Smooth muscle cell (in vitro differentiated cells): Measurements from ENCODE around the gene ELSPBP1. TPM values are rescaled to one million over a fixed set of nuclear protein-coding genes. Genes with fewer than 3 reads are reported as not detected.

ENCODE experiments used
- DNase-seq: peaks from one replicate; lab custom pipeline; 2025; ENCODE audit not compliant: unreplicated experiment; lab: John Stamatoyannopoulos, UW
- H2AFZ ChIP-seq: fragments of 200-600 bp; sonication (generic); 2 replicates; pipeline ENCODE4 v1.6.0; 2016; ENCODE audit warnings: antibody characterized with exemption, low read depth, mild to moderate bottlenecking
- H3F3A ChIP-seq: fragments of 200-600 bp; sonication (generic); 2 replicates; pipeline ENCODE4 v1.6.0; 2017; ENCODE audit warnings: antibody characterized with exemption, low read depth
- H3K27ac ChIP-seq: fragments of 200-600 bp; sonication (generic); 2 replicates; pipeline ENCODE4 v1.5.1; 2016; ENCODE audit warnings: low read depth, mild to moderate bottlenecking
- H3K27me3 ChIP-seq: fragments of 200-600 bp; sonication (generic); 2 replicates; pipeline ENCODE4 v1.6.1; 2016; ENCODE audit warnings: low read depth, mild to moderate bottlenecking
- H3K36me3 ChIP-seq: fragments of 200-600 bp; sonication (generic); 2 replicates; pipeline ENCODE4 v1.5.1; 2016; ENCODE audit warnings: low read depth
- H3K4me1 ChIP-seq: fragments of 200-600 bp; sonication (generic); 2 replicates; pipeline ENCODE4 v1.5.1; 2016; ENCODE audit warnings: low read depth
- H3K4me2 ChIP-seq: fragments of 200-600 bp; sonication (generic); 2 replicates; pipeline ENCODE4 v1.6.0; 2016; ENCODE audit warnings: mild to moderate bottlenecking
- H3K4me3 ChIP-seq: fragments of 200-600 bp; sonication (generic); 2 replicates; pipeline ENCODE4 v1.5.1; 2016; ENCODE audit warnings: mild to moderate bottlenecking
- H3K79me2 ChIP-seq: fragments of 200-600 bp; sonication (generic); 2 replicates; pipeline ENCODE4 v1.6.0; 2016; ENCODE audit warnings: low read depth, mild to moderate bottlenecking
- H3K9ac ChIP-seq: fragments of 200-600 bp; sonication (generic); 2 replicates; pipeline ENCODE4 v1.6.0; 2016; ENCODE audit warnings: low read depth
- H3K9me3 ChIP-seq: fragments of 200-600 bp; sonication (generic); replicated peaks from 2 replicates; pipeline ENCODE4 v1.5.1; 2016; ENCODE audit warnings: low read depth
- H4K20me1 ChIP-seq: fragments of 200-600 bp; sonication (generic); 2 replicates; pipeline ENCODE4 v1.6.0; 2016; ENCODE audit warnings: low read depth
- WGBS: methylation state at CpG from one replicate; pipeline ENCODE4 v1.1.7; 2016; ENCODE audit warnings: low lambda C conversion rate; 5-methylcytosine and 5-hydroxymethylcytosine counted together
- polyA plus RNA-seq: library from polyadenylated mRNA; unstranded; fragments of >200 nt; fragmentation: Nextera tagmentation; extraction: Ambion mirVana; gene quantifications from 2 replicates; pipeline ENCODE4 v1.2.1, GENCODE V29; 2016
- total RNA-seq: library from RNA; depleted of rRNA; stranded (reverse); fragments of >200 nt; gene quantifications from 2 replicates; pipeline ENCODE4 v1.2.3, GENCODE V29; 2014
- TF ChIP-seq, protein P1 (sequence below): fragments of 200-600 bp; sonication (generic); IDR thresholded peaks from 2 replicates; pipeline ENCODE4 v1.5.1; 2017; ENCODE audit warnings: borderline replicate concordance, mild to moderate bottlenecking, antibody characterized with exemption; ENCODE audit not compliant: insufficient read depth, poor library complexity, severe bottlenecking

The ELSPBP1 gene
- total and polyA plus RNA-seq, 2 experiments from 2014 or later = 1.3 to 2.7 TPM

- no peak overlapping the region for H3K4me3 ChIP-seq
- no peak overlapping the region for H3K9ac ChIP-seq
- TF ChIP-seq, protein P1, sequence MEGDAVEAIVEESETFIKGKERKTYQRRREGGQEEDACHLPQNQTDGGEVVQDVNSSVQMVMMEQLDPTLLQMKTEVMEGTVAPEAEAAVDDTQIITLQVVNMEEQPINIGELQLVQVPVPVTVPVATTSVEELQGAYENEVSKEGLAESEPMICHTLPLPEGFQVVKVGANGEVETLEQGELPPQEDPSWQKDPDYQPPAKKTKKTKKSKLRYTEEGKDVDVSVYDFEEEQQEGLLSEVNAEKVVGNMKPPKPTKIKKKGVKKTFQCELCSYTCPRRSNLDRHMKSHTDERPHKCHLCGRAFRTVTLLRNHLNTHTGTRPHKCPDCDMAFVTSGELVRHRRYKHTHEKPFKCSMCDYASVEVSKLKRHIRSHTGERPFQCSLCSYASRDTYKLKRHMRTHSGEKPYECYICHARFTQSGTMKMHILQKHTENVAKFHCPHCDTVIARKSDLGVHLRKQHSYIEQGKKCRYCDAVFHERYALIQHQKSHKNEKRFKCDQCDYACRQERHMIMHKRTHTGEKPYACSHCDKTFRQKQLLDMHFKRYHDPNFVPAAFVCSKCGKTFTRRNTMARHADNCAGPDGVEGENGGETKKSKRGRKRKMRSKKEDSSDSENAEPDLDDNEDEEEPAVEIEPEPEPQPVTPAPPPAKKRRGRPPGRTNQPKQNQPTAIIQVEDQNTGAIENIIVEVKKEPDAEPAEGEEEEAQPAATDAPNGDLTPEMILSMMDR = no peak
- no peaks in the 10 kb centered on the region for H3F3A ChIP-seq
- WGBS = 91% methylated on average over 5 of the region's 5 CpGs
- no peaks in the 10 kb centered on the region for H3K27me3 ChIP-seq
- DNase-seq = no peak
- H4K20me1 ChIP-seq = no peaks in the 10 kb centered on the region
- no peaks in the 10 kb centered on the region for H3K79me2 ChIP-seq
- no peak overlapping the region for H3K27ac ChIP-seq
- H3K4me2 ChIP-seq = no peak overlapping the region
- H3K36me3 ChIP-seq = no peaks in the 10 kb centered on the region
- no peaks in the 10 kb centered on the region for H3K9me3 ChIP-seq
- H3K4me1 ChIP-seq = no peaks in the 10 kb centered on the region
- H2AFZ ChIP-seq = no peak overlapping the region
Measured at GRCh38 chr19:48044561-48044960, 50.1 kb downstream of the ELSPBP1 start.

- Histone ChIP-seq H3F3A (no peaks in the 10 kb centered on the region), H3K4me2 (no peak overlapping the region), H3K36me3 (no peaks in the 10 kb centered on the region), H3K27me3 (no peaks in the 10 kb centered on the region), H3K4me3 (no peak overlapping the region), H3K9ac (no peak overlapping the region), H3K79me2 (no peaks in the 10 kb centered on the region), H2AFZ (no peak overlapping the region), H3K9me3 (no peaks in the 10 kb centered on the region), H3K4me1 (no peaks in the 10 kb centered on the region), H3K27ac (no peak overlapping the region), H4K20me1 (no peaks in the 10 kb centered on the region)
- 82% methylated on average over 10 of the region's 10 CpGs for WGBS
- TF ChIP-seq, protein P1 = no peak
- no peak for DNase-seq
Measured at GRCh38 chr19:48051335-48052033, 57.1 kb downstream of the ELSPBP1 start.

DNA sequence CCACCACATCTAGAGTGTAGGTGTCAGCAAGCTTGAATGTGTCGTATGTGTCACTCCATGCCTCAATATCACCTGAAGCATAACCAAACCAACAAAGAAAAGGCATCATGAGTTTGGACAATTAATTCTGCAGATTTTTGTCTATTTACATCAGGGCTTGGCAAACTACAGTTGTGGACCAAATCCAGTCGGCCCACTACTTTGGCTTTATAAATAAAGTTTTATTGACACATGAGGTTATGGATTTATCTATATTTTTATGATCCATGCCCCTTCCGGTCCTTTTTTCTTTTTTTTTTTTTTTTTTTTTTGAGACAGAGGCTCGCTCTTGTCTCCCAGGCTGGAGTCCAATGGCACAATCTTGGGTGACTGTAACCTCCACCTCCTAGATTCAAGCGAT, 58.6 kb downstream of the ELSPBP1 start:
- Histone ChIP-seq H3K4me3 (no peak overlapping the region), H3K36me3 (no peaks in the 10 kb centered on the region), H4K20me1 (no peaks in the 10 kb centered on the region), H3K27ac (no peak overlapping the region), H3K27me3 (no peaks in the 10 kb centered on the region), H3K4me2 (no peak overlapping the region), H3K4me1 (no peaks in the 10 kb centered on the region), H3F3A (no peaks in the 10 kb centered on the region), H2AFZ (no peak overlapping the region), H3K9me3 (no peaks in the 10 kb centered on the region), H3K9ac (no peak overlapping the region), H3K79me2 (no peaks in the 10 kb centered on the region)
- no peak for DNase-seq
- TF ChIP-seq, protein P1 = no peak
- WGBS = 83% methylated on average over 5 of the region's 5 CpGs

DNA sequence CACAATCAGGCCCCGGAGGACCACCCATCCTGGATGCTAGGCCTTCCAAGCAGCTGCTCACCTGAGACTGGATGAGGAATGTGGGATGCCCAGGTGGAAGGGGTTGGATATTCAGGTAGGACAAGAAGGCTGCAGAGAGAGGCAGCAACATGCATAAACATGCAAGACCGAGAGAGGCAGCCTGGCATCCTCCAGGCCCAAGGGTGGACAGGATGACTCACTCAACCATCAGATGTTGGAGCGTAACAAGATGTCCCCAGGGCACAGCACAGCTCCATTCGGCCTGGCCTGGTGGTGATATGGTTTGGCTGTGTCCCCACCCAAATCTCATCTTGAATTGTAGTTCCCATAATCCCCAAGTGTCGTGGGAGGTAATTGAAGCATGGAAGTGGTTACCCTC, 59.4 kb downstream of the ELSPBP1 start:
- Histone ChIP-seq H3K4me2 (no peak overlapping the region), H3K4me1 (no peaks in the 10 kb centered on the region), H3K4me3 (no peak overlapping the region), H3K9ac (no peak overlapping the region), H3K27me3 (no peaks in the 10 kb centered on the region), H2AFZ (no peak overlapping the region), H3K36me3 (no peaks in the 10 kb centered on the region), H3K9me3 (no peaks in the 10 kb centered on the region), H3K27ac (no peak overlapping the region), H3K79me2 (no peaks in the 10 kb centered on the region), H3F3A (no peaks in the 10 kb centered on the region), H4K20me1 (no peaks in the 10 kb centered on the region)
- WGBS = 83% methylated on average over 5 of the region's 5 CpGs
- TF ChIP-seq, protein P1 = no peak
- DNase-seq = no peak
